T-helper 9 cell (primary cell): ENCODE measurements around the gene CNTNAP5.

Experiments used
- DNase-seq: peaks from one replicate; pipeline ENCODE4 v3.0.0-alpha.2; 2020

Gene CNTNAP5

GRCh38 chr2:124704071-124704925 lies 679.2 kb downstream of the CNTNAP5 start:
- no peak for DNase-seq

- no peak for DNase-seq
Measured at GRCh38 chr2:124708661-124709060, 683.6 kb downstream of the CNTNAP5 start.

- DNase-seq, result no peak
Measured at GRCh38 chr2:124713969-124714368, 688.9 kb downstream of the CNTNAP5 start.

- no peak for DNase-seq
Measured at GRCh38 chr2:124725187-124725586, 700.1 kb downstream of the CNTNAP5 start.

GRCh38 chr2:124740636-124741035 lies 715.5 kb downstream of the CNTNAP5 start:
- no peak for DNase-seq

GRCh38 chr2:124753842-124754241 lies 728.8 kb downstream of the CNTNAP5 start:
- DNase-seq, result no peak

GRCh38 chr2:124755386-124755785 lies 730.3 kb downstream of the CNTNAP5 start:
- no peak for DNase-seq

- no peak for DNase-seq
Measured at GRCh38 chr2:124756048-124756447, 731.0 kb downstream of the CNTNAP5 start.

DNA sequence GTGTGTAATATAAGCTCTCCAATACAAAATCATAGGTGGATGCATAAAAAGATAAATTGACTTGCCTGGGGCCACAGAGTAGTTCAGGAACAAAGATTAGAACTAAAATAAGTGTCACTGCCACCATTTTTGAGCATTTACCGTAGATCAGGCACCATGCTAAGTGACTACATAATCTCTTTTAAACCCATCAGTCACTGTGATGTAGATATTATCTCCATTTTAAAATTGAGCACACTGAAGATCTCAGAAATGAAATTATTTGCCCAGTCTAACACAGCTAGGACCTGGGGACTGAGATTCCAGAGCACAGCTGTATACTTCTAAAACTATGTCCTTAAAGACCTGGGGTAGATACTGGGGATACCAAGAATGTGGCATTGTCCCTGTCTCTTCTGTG lies 737.3 kb downstream of the CNTNAP5 start:
- DNase-seq, result no peak

DNA sequence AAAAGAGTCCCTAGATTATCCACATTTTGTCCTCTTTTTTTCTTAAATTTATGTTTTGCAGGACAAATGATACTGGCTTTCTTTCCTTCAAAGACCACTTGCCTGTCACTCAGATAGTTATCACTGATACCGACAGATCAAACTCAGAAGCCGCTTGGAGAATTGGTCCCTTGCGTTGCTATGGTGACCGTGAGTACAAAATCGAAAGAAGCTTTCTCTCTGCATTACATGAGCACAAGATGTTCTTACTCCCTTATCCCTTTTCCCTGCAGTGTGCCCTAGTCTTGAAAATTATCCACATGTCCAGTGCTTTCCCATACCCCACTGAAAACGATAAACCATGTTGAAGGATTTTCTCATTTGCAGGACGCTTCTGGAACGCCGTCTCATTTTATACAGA lies 738.5 kb downstream of the CNTNAP5 start:
- no peak for DNase-seq

- DNase-seq, result no peak
Measured at GRCh38 chr2:124774781-124775180, 749.7 kb downstream of the CNTNAP5 start.

- no peak for DNase-seq
Measured at GRCh38 chr2:124776332-124776731, 751.2 kb downstream of the CNTNAP5 start.

GRCh38 chr2:124778076-124778475 lies 753.0 kb downstream of the CNTNAP5 start:
- DNase-seq, result no peak

GRCh38 chr2:124796647-124797046 lies 771.6 kb downstream of the CNTNAP5 start:
- DNase-seq, result no peak

- DNase-seq, result no peak
Measured at GRCh38 chr2:124797049-124797448, 772.0 kb downstream of the CNTNAP5 start.

- no peak for DNase-seq
Measured at GRCh38 chr2:124798551-124798950, 773.5 kb downstream of the CNTNAP5 start.

DNA sequence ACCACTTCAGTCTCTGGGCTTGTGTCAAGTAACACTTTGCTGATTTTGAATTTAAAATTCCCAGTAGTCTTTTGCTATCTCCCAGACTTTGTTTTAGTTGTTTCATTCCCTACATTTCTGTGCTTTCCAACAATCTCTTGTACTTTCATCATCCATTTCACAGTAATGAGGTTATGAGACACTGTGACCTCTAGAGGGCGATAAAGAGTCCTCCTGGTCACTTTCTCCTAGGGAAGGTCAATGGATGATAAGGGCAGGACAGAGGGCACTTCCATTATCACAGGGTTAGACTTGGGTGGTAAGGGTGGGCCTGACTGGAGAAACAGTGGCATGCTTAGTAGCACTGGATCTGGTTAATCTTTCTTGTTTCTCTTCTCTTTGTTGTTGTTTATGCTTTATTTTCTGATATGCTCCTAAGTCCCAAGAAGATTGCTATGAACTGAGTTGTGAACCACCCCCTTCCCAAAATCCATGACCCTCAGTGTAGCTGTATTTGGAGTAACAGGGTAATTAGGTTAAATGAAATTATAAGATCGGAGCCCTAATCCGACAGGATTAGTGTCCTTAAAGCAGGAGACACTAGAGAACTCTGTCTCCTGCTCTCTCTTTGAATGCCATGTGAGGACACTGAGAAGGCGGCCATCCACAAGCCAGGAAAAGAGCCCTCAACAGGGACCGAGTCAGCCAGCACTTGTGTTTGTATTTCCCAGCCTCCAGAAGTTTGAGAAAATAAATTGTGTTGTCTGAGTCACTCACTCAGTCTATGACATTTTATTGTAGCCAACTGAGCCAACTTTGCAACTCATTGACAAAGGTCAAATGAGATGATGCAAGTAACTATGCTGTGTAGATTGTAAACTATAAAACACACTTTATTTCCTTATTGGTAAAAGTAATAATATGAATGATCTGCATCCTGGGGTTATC lies 779.2 kb downstream of the CNTNAP5 start:
- no peak for DNase-seq

- DNase-seq, result no peak
Measured at GRCh38 chr2:124805060-124805459, 780.0 kb downstream of the CNTNAP5 start.

DNA sequence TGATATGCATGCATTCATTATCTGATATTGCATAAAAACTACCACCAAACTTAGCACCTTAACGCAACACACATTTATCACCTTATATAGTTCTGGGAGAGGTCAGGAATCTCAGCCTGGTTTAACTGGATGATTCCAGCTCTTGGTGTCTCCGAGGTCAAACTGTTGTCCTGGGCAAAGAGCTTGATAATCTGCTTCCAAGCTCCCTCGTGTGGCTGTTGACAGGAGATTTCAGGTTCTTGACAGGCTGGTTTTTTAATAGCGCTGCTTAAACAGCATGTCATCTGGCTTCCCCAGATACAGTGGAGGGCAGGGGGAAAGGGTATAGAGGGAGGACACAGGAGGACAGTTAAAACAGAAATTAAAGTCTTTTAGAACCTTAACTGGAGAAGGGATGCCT lies 785.0 kb downstream of the CNTNAP5 start:
- no peak for DNase-seq

GRCh38 chr2:124814968-124815745 lies 790.1 kb downstream of the CNTNAP5 start:
- DNase-seq, result no peak

DNA sequence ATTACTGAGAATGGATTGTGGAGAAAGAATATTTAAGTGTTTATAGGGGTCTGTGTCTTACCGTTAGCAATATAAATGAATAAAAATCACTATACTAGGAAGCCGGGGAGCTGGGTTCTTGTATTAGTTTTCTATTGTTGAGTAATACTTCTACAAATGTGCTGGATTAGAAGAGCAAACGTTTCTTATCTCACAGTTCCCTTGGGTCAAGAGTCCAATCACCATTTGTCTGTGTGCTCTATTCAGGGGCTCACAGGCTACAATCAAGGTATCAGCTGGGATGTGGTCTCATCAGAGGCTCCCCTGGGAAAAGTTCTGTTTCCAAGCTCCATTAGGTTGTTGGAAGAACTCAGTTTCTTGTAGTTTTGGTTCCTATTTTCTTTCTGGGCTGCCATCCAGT lies 790.9 kb downstream of the CNTNAP5 start:
- DNase-seq, result no peak

DNA sequence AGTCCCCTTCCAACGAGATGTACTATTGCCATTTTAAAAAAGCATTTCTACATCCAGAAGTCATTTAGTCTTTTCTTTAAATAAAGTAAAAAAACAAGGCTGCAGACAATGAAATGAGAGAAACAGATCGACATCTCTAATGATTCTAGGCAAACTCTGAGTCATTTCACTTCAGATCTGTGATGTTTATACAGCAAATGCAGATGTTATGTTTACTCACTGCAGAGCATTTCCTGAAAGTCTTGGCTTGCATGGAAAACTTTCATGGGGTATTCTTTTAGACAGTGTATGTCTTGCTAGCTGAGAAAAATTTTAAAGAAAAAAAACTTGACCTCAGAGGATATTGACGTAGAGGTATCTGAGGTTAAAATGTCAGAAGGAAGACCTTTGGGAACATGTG lies 797.4 kb downstream of the CNTNAP5 start:
- no peak for DNase-seq

DNA sequence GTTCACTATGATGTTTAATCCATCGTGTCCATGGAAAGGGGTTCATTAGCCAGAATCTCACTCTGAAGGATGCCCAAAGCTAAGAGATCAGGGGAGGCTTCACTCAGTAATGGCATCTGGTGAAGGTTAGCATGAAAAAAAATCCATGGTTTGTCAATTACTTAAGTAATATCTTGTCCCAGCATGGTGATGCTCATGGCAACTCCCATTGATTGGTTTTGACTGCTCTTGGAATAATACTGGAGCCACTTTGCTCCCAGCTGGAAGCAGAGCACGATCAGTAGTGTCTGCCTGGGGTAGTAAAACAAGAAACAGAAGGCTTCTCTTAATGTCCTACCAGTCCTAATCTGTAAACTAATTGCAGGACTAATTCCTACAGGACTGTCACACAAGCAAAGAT lies 799.4 kb downstream of the CNTNAP5 start:
- no peak for DNase-seq
